GM18505 (cell line): ENCODE data around the gene LAMC1.

Source experiments
- ATAC-seq: cut with Tn5 transposase; IDR thresholded peaks from one replicate; pipeline ENCODE4 v1.9.1; 2021; ENCODE audit not compliant: unreplicated experiment
- POLR2A ChIP-seq: IDR thresholded peaks from 4 replicates; pipeline ENCODE4 v1.6.1; 2011; ENCODE audit warnings: borderline replicate concordance; ENCODE audit not compliant: insufficient read depth, insufficient read length; ENCODE audit errors: extremely low read depth

Gene LAMC1

DNA sequence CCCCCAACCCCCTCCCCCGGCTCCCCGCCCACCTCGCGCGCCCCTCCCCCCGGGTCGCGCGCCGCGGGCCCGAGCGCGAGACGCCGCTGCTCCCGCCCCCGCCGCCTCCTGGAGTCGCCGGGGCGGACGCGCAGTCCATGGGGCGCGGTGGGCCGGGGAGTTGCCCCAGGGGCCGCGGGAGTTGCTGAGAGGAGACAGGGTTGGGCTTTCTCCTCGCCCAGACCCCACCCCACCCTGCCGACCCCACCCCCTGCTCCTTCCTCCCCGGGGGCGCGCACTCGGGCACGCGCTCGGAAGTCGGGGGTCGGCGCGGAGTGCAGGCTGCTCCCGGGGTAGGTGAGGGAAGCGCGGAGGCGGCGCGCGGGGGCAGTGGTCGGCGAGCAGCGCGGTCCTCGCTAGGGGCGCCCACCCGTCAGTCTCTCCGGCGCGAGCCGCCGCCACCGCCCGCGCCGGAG is at the start of gene LAMC1:
Gene LAMC1, plus strand, starts transcription at position 275 of the 455 bp plus-strand sequence. CDS start 297 bp downstream, outside the sequence.
- ATAC-seq, result peak; percentile 30

DNA sequence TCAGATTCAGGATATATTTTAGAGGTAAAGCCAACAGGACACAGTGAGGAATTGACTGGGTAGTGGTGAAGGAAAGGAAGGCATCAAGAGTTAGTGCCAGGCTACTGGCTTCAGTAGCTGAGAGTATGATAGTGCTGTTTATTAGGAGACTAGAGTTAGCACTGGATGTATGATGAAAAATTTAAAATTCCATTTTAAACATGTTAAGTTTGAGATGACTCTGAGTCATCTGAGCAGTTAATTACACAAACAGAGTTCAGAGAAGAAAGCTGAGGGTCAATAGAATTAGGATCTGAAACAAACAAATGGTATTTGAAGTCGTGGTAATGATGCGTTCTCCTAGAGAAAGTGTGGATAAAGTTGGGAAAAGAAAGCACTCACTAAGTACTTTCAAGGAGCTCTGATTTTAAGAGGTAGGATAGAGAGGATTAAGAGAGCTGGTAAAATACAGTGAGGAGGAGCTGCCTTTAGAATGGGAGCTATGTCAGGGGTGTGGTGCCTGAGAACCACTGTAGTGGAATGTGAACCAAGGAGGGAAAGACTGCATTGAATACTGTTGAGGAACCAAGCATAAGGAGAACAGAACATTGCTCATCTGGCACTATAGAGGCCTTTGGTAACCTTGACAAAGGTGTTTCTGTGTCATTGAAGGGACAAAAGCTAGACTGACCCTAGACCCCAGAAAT is 48.6 kb upstream of the LAMC1 start:
- no peak for ATAC-seq
- TF ChIP-seq POLR2A, result no peak

More for the DNA sequence above, at the start of gene LAMC1:
- TF ChIP-seq POLR2A, result peak; percentile 13

DNA sequence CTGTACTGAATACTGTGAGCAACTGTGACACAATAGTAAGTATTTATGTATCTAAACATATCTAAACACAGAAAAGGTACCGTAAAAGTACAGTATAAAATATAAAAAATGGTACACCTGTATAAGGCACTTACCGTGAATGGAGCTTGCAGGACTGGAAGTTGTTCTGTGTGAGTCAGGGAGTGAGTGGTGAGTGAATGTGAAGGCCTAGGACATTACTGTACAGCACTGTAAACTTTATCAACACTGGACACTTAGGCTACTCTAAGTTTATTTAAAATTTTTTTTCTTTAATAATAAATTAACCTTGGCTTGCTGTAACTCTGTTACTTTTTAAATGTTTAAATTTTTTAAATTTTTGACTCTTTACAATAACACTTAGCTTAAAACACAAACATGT is 45.7 kb upstream of the LAMC1 start:
- TF ChIP-seq POLR2A, result no peak
- ATAC-seq, result no peak

DNA sequence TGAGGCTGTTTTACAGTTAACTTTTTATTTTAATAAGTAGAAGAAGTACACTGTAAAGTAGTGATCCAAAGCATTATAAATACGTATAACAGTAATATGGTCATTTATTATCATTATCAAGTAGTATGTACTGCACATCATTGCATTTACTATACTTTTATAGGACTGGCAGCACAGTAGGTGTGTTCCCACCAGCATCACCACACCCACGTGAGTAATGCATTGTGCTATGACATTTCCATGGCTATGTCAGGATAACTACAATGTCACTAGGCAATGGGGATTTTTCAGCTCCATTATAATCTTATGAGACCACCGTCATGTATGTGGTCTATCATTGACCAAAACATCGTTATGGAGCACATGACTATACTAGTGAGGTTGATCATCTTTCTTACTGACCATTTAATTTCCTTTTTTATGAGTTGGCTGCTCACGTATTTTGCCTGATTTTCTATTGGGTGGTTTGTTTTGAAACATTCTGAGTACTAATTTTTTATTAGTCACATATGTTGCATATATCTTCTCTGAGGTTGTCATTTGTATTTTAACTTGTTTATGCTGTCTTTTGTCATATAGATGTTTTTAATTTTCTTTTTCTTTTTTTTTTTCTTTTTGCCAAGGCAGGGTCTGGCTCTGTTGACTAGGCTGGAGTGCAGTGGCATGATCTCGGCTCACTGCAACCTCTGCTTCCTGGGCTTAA is 44.9 kb upstream of the LAMC1 start:
- TF ChIP-seq POLR2A, result no peak
- no peak for ATAC-seq

DNA sequence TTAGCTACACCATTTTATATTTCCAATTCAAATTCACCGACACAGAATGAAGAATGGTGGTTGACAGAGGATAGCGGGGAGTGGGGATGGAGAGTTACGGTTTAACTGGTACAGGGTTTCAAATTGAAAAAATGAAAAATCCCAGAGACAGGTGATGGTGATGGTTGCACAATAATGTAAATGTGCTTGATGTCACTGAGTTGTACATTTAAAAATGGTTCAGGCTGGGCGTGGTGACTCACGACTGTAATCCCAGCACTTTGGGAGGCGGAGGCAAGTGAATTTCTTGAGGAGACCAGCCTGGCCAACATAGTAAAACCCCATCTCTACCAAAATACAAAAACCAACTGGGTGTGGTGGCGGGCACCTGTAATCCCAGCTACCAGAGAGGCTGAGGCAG is 39.1 kb upstream of the LAMC1 start:
- TF ChIP-seq POLR2A, result no peak
- ATAC-seq, result no peak

DNA sequence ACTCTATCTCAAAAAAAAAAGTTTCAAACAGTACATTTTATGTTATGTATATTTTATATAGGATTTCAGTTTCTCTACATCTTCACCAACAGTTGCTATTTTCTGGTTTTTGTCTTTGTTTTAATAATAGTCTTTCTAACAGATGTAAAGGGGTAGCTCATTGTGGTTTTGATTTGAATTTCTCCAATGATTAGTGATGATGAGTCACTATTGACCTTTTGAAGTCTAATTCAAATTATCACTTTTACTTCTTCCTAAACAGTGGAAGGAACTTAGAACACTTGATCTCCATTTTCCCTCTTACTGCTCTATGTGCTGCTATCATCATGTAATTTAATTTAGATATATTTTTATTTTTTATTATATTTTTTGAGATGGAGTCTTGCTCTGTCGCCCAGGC is 38.6 kb upstream of the LAMC1 start:
- no peak for TF ChIP-seq POLR2A
- no peak for ATAC-seq

DNA sequence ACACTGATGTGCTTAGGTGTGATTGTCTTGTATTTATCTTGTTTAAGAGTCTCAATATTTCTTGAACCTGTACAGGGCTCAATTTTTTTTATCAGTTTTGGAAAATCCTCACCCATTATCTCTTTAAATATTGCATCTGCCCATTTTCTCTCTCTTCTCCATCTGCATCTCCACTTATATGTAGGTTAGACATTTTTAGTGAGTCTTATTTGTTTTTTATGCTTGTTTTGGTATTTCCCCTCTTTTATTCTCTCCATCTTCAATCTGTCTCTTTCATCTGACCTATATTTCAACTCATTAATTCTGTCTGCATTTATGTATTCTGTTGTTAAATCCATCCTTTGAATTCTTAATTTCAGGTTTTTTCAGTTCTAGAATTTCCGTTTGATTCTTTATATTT is 37.3 kb upstream of the LAMC1 start:
- no peak for TF ChIP-seq POLR2A
- no peak for ATAC-seq

DNA sequence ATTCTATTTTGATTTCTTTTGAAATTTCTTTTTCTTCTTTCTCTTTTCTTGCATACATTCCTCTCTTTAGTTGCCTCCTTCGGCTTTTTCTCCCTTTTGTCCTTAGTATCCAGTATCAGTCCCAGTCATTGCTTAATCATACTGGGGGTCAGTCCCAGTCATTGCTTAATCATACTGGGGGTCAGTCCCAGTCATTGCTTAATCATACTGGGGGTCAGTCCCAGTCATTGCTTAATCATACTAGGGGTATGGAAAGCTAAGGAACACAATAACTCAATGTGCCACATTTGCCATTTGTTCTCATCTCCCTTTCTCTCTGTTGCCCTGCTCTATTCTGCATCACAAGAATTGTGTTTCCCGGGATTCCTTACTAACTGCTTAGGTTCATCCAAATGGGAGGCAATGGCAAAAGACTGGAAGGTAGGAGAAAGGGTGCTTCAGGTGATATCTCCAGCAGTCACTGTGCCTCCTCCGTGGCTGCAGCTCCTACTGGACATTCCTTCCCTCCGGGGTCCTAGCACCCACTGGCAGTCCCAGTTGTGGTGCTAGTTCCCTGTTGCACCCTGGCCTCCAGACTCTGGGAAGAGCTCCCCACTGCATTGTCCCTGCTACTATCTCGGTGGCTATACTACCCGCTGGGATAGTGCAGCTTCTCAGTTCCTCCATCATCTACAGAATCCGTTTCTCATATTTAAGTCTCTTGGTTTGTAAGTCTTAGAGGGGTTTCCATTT is 32.6 kb upstream of the LAMC1 start:
- TF ChIP-seq POLR2A, result no peak
- ATAC-seq, result no peak

DNA sequence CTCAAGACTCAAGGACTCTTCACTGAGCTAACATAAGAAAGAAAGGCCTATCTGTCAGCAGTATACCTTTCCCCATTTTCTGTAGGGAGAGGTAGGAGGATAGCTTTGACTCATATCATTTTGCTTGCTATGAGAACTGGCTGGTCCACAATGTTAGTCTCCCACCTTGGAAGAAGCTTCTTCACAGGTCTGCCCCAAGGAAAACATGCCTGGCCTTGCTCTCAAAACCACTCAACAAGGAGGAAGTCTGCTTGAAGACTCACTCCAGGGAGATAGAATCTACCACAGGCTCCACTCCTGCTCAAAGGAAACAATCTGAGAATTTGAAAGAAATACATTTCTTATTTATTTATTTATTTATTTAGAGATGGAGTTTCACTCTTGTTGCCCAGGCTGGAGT is 29.5 kb upstream of the LAMC1 start:
- no peak for TF ChIP-seq POLR2A
- ATAC-seq, result no peak

DNA sequence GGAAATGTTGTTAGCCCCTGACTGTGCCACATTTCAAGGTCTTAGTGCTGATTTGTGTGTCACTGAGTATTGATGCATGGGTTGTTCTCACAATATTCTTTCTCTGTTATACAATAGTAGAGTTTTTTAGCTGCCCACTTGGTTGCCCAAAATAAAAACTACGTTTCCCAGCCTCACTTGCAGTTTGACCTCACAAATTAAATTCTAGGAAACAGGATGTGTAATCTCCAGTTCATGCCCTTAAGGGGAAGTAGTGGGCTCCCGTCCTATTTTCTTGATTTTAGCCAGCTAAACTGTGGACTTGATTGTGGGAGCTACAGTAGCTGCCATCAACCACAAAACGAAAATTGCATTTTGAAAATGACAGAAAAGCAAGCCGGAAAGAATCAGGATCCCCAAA is 27.3 kb upstream of the LAMC1 start:
- no peak for TF ChIP-seq POLR2A
- ATAC-seq, result no peak

DNA sequence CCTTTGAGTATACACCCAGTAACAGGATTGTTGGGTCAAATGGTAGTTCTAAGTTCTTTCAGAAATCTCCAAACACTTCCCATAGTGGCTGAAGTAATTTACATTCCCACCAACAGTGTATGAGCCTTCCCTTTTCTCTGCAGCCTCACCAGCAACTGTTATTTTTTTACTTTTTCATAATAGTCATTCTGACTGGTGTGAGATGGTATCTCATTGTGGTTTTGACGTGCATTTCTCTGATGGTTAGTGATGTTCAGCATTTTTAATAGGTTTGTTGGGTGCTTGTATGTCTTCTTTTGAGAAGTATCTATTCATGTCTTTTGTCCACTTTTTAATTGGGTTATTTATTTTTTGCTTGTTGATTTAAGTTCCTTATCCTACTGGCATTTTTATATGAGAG is 26.4 kb upstream of the LAMC1 start:
- ATAC-seq, result no peak
- TF ChIP-seq POLR2A, result no peak

DNA sequence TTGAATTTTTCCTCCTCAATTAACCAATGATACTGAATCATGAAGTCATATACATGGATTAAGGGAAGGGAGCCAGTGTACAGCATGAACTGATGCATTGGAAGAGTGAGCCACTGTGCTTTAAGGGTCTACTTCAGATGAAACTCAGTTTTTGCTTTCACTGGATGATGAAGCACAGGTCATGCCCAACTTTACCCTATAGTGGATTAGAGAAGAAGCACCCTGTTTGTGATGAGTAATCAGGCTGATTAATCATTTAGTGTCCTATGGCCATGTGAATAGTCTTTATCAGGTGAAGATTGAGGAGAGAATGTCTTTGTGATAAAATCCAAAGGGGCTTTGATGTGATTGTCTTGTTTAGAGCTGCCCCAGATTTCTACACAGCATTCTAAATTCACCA is 24.7 kb upstream of the LAMC1 start:
- no peak for ATAC-seq
- TF ChIP-seq POLR2A, result no peak

DNA sequence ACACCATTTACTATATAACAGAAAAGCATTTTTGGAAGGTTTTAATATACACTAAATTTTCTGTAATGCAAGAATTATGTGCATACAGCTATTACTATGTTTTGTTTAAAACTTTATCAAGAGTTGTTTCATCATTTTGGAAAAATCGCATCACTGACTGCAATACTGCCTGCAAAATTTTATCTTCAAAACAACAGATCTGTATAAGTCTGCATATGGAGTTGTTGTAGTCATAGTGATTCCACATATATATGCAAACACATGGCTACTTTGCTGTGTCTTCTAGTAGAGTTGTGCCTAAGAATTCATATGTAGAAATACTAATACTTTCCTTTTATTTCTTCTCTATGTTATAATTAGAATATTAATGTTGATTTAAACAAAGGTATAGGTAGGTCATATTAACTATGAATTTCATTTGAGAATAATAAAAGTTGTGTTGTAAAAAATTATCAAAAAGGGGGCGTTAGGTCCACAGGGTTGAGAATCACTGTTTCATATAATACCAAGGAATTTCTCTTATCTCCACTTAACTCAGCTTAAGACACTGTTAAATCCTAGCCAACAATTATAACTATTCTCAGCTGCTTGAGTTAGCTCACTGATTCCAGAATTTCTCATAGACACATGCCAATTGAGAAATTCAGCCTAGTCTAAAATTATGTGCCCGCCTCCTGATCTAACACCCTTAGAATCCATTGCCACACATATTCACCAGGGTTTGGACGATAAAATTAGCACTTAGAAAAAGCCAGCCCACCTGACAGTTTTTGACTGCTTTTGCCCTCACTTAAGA is 22.9 kb upstream of the LAMC1 start:
- no peak for ATAC-seq
- no peak for TF ChIP-seq POLR2A
